Breast epithelium (tissue), 3 donors: ENCODE results near the gene ADAMTS3.

Experiments
- POLR2A ChIP-seq: fragments of 450-650 bp; IDR thresholded peaks from one replicate; pipeline ENCODE4 v1.6.1; 2016; ENCODE audit warnings: antibody characterized with exemption, mild to moderate bottlenecking, moderate library complexity
- TF ChIP-seq, protein P1 (sequence below), 3 donors: fragments of 450-650 bp; IDR thresholded peaks; one replicate each; pipeline ENCODE4 v1.5.1; 2016 to 2017; ENCODE audit warnings: antibody characterized with exemption in 3 of 3, mild to moderate bottlenecking in 3 of 3, moderate library complexity in 3 of 3

GRCh38 chr4:72429397-72429889, 139.6 kb downstream of the ADAMTS3 start:
- TF ChIP-seq, protein P1, sequence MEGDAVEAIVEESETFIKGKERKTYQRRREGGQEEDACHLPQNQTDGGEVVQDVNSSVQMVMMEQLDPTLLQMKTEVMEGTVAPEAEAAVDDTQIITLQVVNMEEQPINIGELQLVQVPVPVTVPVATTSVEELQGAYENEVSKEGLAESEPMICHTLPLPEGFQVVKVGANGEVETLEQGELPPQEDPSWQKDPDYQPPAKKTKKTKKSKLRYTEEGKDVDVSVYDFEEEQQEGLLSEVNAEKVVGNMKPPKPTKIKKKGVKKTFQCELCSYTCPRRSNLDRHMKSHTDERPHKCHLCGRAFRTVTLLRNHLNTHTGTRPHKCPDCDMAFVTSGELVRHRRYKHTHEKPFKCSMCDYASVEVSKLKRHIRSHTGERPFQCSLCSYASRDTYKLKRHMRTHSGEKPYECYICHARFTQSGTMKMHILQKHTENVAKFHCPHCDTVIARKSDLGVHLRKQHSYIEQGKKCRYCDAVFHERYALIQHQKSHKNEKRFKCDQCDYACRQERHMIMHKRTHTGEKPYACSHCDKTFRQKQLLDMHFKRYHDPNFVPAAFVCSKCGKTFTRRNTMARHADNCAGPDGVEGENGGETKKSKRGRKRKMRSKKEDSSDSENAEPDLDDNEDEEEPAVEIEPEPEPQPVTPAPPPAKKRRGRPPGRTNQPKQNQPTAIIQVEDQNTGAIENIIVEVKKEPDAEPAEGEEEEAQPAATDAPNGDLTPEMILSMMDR (IDR thresholded peaks at IDR 0.05), result no peak
- no peak for TF ChIP-seq POLR2A
